NB4 (cell line): ENCODE measurements around the gene CCDC160.

Source experiments
- CTCF ChIP-seq: IDR thresholded peaks from one replicate; pipeline ENCODE4 v1.5.1; 2012; ENCODE audit warnings: low read depth, low read length
- POLR2A ChIP-seq: IDR thresholded peaks from 2 replicates; pipeline ENCODE4 v1.6.1; 2011; ENCODE audit warnings: mild to moderate bottlenecking; ENCODE audit not compliant: insufficient read length; ENCODE audit errors: extremely low read depth

- TF ChIP-seq CTCF, result peak; percentile 3
- TF ChIP-seq POLR2A, result no peak
Measured at GRCh38 chrX:134246282-134246681, 9.3 kb downstream of the CCDC160 start.
